Measurements from ENCODE around the gene U2AF2. TPM values are rescaled to one million over a fixed set of nuclear protein-coding genes. Genes with fewer than 3 reads are reported as not detected.

U2AF2 gene
- total RNA-seq, 1 experiment from 2014 or later = 321 TPM

DNA sequence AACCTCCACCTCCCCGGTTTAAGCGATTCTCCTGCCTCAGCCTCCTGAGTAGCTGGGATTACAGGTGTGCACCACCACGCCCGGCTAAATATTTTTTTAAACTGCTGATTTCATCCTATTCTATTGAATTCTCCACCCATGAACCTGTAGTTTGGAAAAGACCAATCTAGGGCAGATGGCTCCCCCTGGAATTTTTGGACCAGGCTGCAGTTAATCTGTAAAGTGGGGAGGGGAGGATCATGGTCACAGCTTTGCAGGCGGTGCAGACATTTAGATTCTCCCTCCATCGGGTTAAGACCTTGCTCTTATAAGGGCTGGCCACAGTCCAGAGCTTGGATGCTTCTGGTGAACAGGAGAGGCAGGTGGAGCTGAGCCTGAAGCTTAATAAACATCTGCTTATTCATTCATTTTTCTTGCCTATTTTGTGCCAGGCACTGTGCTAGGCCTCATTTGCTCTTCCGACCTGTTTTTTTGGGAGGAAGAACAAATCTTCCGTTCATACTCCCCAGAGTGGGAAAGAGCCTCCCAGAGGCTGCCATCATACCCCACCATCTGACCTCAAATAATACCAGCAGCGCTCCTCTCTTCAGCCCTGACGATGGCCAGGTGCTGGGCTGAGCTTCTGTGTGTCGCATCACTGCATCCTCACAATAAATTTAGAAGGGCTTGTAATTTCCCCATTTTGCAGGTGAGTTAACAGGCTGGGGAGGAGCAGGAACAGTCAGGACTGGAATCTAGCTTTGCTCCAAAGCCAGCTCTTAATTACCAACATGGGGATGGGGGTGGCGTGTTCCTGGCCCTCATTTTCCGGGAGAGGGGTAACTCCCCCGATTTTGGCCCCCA is 7.7 kb upstream of the U2AF2 start:
- Histone ChIP-seq H3K4me2 (ENCODE audit: insufficient read depth, insufficient read length, low read length) (peak overlapping the region; percentile 91), H3K4ac (ENCODE audit: low read depth, low read length) (no peak overlapping the region), H3K4me1 (ENCODE audit: insufficient read depth, low read length) (no peaks in the 10 kb centered on the region), H2BK15ac (ENCODE audit: low read depth, low read length) (no peak overlapping the region; the same call in 1 of the 2 replicates), H2AK5ac (ENCODE audit: insufficient read length, low read length) (no peak overlapping the region), H3K9me3 (ENCODE audit: control insufficient read depth, low read depth, low read length) (no peaks in the 10 kb centered on the region), H3K18ac (ENCODE audit: insufficient read length, low read depth, low read length) (no peak overlapping the region), H3K23ac (ENCODE audit: insufficient read length, low read depth, low read length) (no peak overlapping the region), H3K14ac (ENCODE audit: insufficient read depth, low read length) (no peak overlapping the region), H3K9ac (ENCODE audit: extremely low read depth, insufficient read length, low read length) (peak overlapping the region; percentile 43), H4K20me1 (ENCODE audit: control insufficient read depth, insufficient read depth, insufficient read length) (peaks cover 1% of the 10 kb centered on the region), H3K27ac (ENCODE audit: insufficient read length, low read depth, low read length) (no peak overlapping the region), H2AFZ (ENCODE audit: low read length) (no peak overlapping the region), H2BK5ac (ENCODE audit: insufficient read length, low read length) (no peak overlapping the region), H3T11ph (ENCODE audit: low read length) (no peak overlapping the region), H3K79me1 (ENCODE audit: insufficient read depth, low read depth, low read length, poor library complexity, severe bottlenecking) (peaks cover 3% of the 10 kb centered on the region), H4K91ac (ENCODE audit: insufficient read length, low read depth, low read length) (no peak overlapping the region), H4K5ac (ENCODE audit: insufficient read length, low read depth, low read length) (no peak overlapping the region), H4K8ac (replicated peaks; ENCODE audit: insufficient read length, low read depth, low read length) (no peak overlapping the region), H3K23me2 (ENCODE audit: insufficient read length, low read depth, low read length, poor library complexity, severe bottlenecking) (peaks cover 31% of the 10 kb centered on the region), H3K56ac (ENCODE audit: insufficient read length, low read depth, low read length) (no peak overlapping the region), H3K79me2 (ENCODE audit: insufficient read depth, low read length) (peaks cover 7% of the 10 kb centered on the region; the same call in 1 of the 2 replicates), H2BK20ac (ENCODE audit: low read depth, low read length, poor library complexity, severe bottlenecking) (no peak overlapping the region), H2BK120ac (ENCODE audit: low read depth, low read length, poor library complexity, severe bottlenecking) (no peak overlapping the region), H3K27me3 (ENCODE audit: insufficient read depth, low read length) (no peaks in the 10 kb centered on the region), H2BK12ac (ENCODE audit: insufficient read length, low read depth, low read length) (no peak overlapping the region)
- peak overlapping the region; percentile 85 to 97 (median 90); a peak in 6 of 7 replicates for H3K27ac Mint-ChIP-seq
- DNase-seq = no peak
- TF ChIP-seq, protein P1, sequence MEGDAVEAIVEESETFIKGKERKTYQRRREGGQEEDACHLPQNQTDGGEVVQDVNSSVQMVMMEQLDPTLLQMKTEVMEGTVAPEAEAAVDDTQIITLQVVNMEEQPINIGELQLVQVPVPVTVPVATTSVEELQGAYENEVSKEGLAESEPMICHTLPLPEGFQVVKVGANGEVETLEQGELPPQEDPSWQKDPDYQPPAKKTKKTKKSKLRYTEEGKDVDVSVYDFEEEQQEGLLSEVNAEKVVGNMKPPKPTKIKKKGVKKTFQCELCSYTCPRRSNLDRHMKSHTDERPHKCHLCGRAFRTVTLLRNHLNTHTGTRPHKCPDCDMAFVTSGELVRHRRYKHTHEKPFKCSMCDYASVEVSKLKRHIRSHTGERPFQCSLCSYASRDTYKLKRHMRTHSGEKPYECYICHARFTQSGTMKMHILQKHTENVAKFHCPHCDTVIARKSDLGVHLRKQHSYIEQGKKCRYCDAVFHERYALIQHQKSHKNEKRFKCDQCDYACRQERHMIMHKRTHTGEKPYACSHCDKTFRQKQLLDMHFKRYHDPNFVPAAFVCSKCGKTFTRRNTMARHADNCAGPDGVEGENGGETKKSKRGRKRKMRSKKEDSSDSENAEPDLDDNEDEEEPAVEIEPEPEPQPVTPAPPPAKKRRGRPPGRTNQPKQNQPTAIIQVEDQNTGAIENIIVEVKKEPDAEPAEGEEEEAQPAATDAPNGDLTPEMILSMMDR (conservative IDR thresholded peaks at IDR 0.05) = no peak
- peaks cover 19 to 34% of the 10 kb centered on the region in 2 experiments for H3K4me1 Mint-ChIP-seq
- H3K27me3 Mint-ChIP-seq (ENCODE audit: low read depth) = peaks cover 1% of the 10 kb centered on the region; the same call in 1 of the 2 replicates
- no CpG with 5 or more reads among the region's 14 CpGs for WGBS (ENCODE audit: extremely low coverage, insufficient read length, low lambda C conversion rate)
- H3K9me3 Mint-ChIP-seq = peaks cover 0 to 4% of the 10 kb centered on the region in 2 experiments; a peak in 3 of 5 replicates
- H3K36me3 Mint-ChIP-seq (ENCODE audit: insufficient read depth in 1 of 3, low read depth in 3 of 3) = peaks cover 21 to 53% (median 43%) of the 10 kb centered on the region in 3 experiments
- peak overlapping the region; percentile 76 to 89 for H3K4me3 Mint-ChIP-seq
